ENCODE measurements around the gene OR2S2.
"Not testable (repeated sequence)": the region's sequence is repeated elsewhere in the genome, so short reads cannot be mapped to it uniquely, and the experiment has no call there.

The OR2S2 gene, protein sequence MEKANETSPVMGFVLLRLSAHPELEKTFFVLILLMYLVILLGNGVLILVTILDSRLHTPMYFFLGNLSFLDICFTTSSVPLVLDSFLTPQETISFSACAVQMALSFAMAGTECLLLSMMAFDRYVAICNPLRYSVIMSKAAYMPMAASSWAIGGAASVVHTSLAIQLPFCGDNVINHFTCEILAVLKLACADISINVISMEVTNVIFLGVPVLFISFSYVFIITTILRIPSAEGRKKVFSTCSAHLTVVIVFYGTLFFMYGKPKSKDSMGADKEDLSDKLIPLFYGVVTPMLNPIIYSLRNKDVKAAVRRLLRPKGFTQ

GRCh38 chr9:35958104-35958837 is at the start of gene OR2S2:
TSS of gene OR2S2 (minus strand) at chr9:35958154. CDS start at chr9:35958098, 56 bp downstream.
- TF ChIP-seq, protein P1, sequence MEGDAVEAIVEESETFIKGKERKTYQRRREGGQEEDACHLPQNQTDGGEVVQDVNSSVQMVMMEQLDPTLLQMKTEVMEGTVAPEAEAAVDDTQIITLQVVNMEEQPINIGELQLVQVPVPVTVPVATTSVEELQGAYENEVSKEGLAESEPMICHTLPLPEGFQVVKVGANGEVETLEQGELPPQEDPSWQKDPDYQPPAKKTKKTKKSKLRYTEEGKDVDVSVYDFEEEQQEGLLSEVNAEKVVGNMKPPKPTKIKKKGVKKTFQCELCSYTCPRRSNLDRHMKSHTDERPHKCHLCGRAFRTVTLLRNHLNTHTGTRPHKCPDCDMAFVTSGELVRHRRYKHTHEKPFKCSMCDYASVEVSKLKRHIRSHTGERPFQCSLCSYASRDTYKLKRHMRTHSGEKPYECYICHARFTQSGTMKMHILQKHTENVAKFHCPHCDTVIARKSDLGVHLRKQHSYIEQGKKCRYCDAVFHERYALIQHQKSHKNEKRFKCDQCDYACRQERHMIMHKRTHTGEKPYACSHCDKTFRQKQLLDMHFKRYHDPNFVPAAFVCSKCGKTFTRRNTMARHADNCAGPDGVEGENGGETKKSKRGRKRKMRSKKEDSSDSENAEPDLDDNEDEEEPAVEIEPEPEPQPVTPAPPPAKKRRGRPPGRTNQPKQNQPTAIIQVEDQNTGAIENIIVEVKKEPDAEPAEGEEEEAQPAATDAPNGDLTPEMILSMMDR (conservative IDR thresholded peaks at IDR 0.05): no peak
- TF ChIP-seq ZFX (IDR thresholded peaks at IDR 0.05): no peak
- H3K27ac ChIP-seq: no peak within 1 kb of the TSS

GRCh38 chr9:36007316-36007708 is 49.4 kb upstream of the OR2S2 start:
- H3K27ac ChIP-seq: no peak overlapping the region
- TF ChIP-seq ZFX (IDR thresholded peaks at IDR 0.05): no peak
- TF ChIP-seq, protein P1 (conservative IDR thresholded peaks at IDR 0.05): no peak

DNA sequence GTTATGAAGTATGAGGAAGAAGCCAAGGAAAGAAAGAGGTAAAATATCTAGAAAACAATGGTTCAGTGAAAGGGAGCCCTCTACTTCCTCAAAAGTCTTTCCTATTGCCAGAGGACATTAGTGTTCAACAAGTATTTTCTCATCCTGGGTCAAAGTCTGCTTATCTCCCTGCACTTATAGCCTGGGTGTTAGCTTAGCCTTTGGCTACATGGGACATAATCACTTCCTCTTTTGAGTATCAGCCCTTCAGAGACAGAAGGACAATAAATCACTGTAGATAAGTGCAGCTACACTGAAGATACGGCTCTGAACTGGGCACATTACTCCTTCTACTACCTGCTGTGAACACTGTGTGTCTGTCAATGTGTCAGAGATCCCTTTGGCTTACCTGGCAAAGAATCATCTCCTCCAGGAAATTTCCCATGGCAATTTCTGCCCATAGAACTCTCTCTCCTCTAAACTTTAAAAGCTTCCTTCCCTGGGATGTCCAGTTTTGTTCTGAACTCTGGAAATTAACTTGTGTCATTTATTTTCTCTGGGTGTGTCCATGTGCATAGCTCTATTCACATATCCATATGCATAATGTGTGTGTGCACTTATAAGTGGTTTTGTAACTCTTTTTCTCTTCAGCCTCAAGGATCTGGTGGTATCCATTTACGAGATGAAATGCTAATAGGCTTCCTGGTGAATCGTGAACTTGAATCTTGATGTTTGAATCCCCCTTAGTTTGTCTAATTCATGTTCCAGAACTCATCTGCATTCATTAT is 48.8 kb upstream of the OR2S2 start:
- TF ChIP-seq ZFX (IDR thresholded peaks at IDR 0.05): no peak
- TF ChIP-seq, protein P1 (conservative IDR thresholded peaks at IDR 0.05): no peak
- no peak overlapping the region for H3K27ac ChIP-seq

- TF ChIP-seq ZFX (IDR thresholded peaks at IDR 0.05): no peak
- TF ChIP-seq, protein P1 (conservative IDR thresholded peaks at IDR 0.05): no peak
- no peak overlapping the region for H3K27ac ChIP-seq
These were observed 47.9 kb upstream of the OR2S2 start for GRCh38 chr9:36005891-36006290.

DNA sequence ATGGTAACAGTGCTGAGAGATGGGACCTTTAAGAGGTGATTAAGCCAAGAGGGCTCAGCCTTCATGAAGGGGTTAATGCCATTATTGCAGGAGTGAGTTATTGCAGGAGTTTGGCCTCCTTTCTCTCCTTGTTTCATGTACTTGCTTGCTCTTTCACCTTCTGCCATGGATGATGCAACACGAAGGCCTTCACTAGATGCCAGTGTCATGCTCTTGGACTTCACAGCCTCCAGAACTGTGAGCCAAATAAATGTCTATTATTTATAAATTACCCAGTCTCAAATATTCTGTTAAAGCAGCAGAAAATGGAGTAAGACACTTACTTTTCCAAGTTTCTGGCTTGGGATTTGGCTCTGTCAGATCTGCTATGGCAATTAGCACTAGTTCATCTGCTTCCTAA is 40.4 kb upstream of the OR2S2 start:
- no peak for TF ChIP-seq ZFX (IDR thresholded peaks at IDR 0.05)
- TF ChIP-seq, protein P1 (conservative IDR thresholded peaks at IDR 0.05): no peak
- H3K27ac ChIP-seq: no peak overlapping the region

DNA sequence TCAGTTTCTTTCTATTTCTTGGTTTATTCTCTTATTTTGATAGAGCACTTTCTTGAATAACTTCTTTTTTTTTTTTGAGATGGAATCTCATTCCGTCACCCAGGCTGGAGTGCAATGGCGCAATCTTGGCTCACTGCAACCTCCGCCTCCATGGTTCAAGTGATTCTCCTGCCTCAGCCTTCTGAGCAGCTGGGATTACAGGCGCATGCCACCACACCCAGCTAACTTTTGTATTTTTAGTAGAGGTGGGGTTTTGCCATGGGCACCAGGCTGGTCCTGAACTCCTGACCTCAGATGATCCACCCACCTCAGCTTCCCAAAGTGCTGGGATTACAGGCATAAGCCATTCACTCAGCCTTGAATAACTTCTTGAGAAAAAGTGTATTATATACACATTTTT is 39.1 kb upstream of the OR2S2 start:
- H3K27ac ChIP-seq: not testable (repeated sequence)

DNA sequence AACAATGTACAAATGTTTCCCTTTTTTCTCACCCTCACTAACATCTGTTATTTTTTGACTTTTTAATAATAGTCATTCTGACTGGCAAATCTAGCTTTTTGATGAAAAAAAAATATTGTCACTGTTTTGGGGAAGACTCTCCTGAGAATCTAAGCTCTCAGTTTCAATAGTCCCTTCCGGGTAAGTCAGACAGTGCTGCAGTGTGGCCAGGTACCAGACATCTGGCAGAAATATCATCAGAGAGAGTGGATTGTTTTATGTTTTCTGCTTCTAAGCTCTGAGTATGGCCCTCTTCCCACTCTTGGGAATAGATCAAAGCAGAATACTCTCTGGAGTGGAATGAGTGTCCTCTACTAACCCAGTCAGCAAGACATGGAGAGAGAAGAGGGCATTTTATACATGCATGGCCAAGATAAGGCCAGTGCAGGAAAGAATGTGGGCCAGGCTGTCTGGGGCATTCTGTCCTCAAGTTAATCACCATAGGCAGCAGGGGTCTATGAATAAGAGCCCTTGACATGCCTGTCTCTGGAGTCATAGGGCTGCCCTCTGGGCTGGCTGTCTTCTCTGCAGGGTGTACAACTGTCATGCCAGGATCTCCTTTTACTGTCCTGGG is 38.5 kb upstream of the OR2S2 start:
- H3K27ac ChIP-seq: no peak overlapping the region
- TF ChIP-seq, protein P1 (conservative IDR thresholded peaks at IDR 0.05): no peak
- TF ChIP-seq ZFX (IDR thresholded peaks at IDR 0.05): no peak
